ENCODE results near the gene CRIP2. TPM values are rescaled to one million over a fixed set of nuclear protein-coding genes. Genes with fewer than 3 reads are reported as not detected.
A peak's percentile ranks its signal among the peaks of the same experiment; 100 is the strongest.

CRIP2 gene
- total and polyA plus RNA-seq, 2 of the 13 experiments (the other 11 are each of a cell fraction or from before 2014, with no cell fraction given) = 31.6 to 37.9 TPM

- TF ChIP-seq PREB (CRISPR knock-in tag; IDR thresholded peaks at IDR 0.05) = no peak
- TF ChIP-seq CBX1 (IDR thresholded peaks at IDR 0.05; ENCODE audit: low read depth) = no peak
- peak; percentile 56 for TF ChIP-seq ZNF687 (CRISPR knock-in tag; IDR thresholded peaks at IDR 0.05)
- TF ChIP-seq KLF13 (CRISPR knock-in tag; IDR thresholded peaks at IDR 0.05) = no peak
- no peak for TF ChIP-seq ZBTB8A (CRISPR knock-in tag; IDR thresholded peaks at IDR 0.05; ENCODE audit: borderline replicate concordance, low read depth)
- no peak for TF ChIP-seq ZNF782 (CRISPR knock-in tag; IDR thresholded peaks at IDR 0.05; ENCODE audit: borderline replicate concordance)
- peak; percentile 65; the same call in 1 of the 2 replicates for TF ChIP-seq ZFY (CRISPR knock-in tag; IDR thresholded peaks at IDR 0.05)
- TF ChIP-seq NKX3-1 (CRISPR knock-in tag; IDR thresholded peaks at IDR 0.05) = no peak
- no peak for TF ChIP-seq ARNTL (CRISPR knock-in tag; IDR thresholded peaks at IDR 0.05)
- no peak for TF ChIP-seq ZUFSP (CRISPR knock-in tag; IDR thresholded peaks at IDR 0.05; ENCODE audit: borderline replicate concordance)
- TF ChIP-seq ZNF770 (CRISPR knock-in tag; IDR thresholded peaks at IDR 0.05) = no peak
- TF ChIP-seq CBX5 (CRISPR knock-in tag; IDR thresholded peaks at IDR 0.05; ENCODE audit: borderline replicate concordance) = no peak
- no peak for TF ChIP-seq ZNF430 (CRISPR knock-in tag; IDR thresholded peaks at IDR 0.05)
- no peak for TF ChIP-seq ZNF460 (CRISPR knock-in tag; IDR thresholded peaks at IDR 0.05; ENCODE audit: borderline replicate concordance)
- TF ChIP-seq ZNF572 (CRISPR knock-in tag; IDR thresholded peaks at IDR 0.05) = no peak
- TF ChIP-seq ZNF704 (CRISPR knock-in tag; IDR thresholded peaks at IDR 0.05; ENCODE audit: borderline replicate concordance) = no peak
Observed at GRCh38 chr14:105484069-105484996, 9.7 kb downstream of the CRIP2 start (continued).

All from HepG2 (cell line).